Activated CD4-positive, alpha-beta memory T cell treated with anti-CD3 and anti-CD28 coated beads for 36 hours (primary cell): ENCODE measurements around the gene RIIAD1. TPM values are rescaled to one million over a fixed set of nuclear protein-coding genes. Genes with fewer than 3 reads are reported as not detected.
"Not testable (repeated sequence)": the region's sequence is repeated elsewhere in the genome, so short reads cannot be mapped to it uniquely, and the experiment has no call there.

ENCODE experiments used
- CTCF ChIA-PET: fragments of 350-600 bp; sonication (Branson Sonifier 250); formaldehyde crosslinking; loops from one replicate; lab custom pipeline; 2021; ENCODE audit warnings: antibody characterized with exemption, inconsistent platforms; lab: Charles Lee
- POLR2A ChIA-PET: fragments of 350-600 bp; sonication (Branson Sonifier 250); formaldehyde crosslinking; loops from one replicate; lab custom pipeline; 2021; ENCODE audit warnings: antibody characterized with exemption; lab: Charles Lee
- DNase-seq: peaks from one replicate; pipeline ENCODE4 v3.0.0-alpha.2; 2020
- H3K27ac Mint-ChIP-seq: one replicate; pipeline ENCODE4 v1.8.0; 2021; ENCODE audit warnings: mixed read lengths
- H3K27me3 Mint-ChIP-seq: one replicate; pipeline ENCODE4 v1.8.0; 2021; ENCODE audit warnings: mixed read lengths
- H3K36me3 Mint-ChIP-seq: one replicate; pipeline ENCODE4 v1.8.0; 2021; ENCODE audit warnings: mixed read lengths
- H3K4me1 Mint-ChIP-seq: one replicate; pipeline ENCODE4 v1.8.0; 2021; ENCODE audit warnings: low read depth, mixed read lengths
- H3K4me3 Mint-ChIP-seq: one replicate; pipeline ENCODE4 v1.8.0; 2021; ENCODE audit warnings: mild to moderate bottlenecking, mixed read lengths
- H3K9me3 Mint-ChIP-seq: one replicate; pipeline ENCODE4 v1.8.0; 2021; ENCODE audit warnings: mixed read lengths
- intact Hi-C: fragments of 100-400 bp; cut with micrococcal nuclease; formaldehyde crosslinking; loops from one replicate; pipeline ENCODE4 v1.15.1; 2023
- total RNA-seq, 2 experiments: library from RNA; stranded (reverse); gene quantifications; one replicate each; pipeline ENCODE4 v1.2.3, GENCODE V29; 2021

Gene RIIAD1
- total RNA-seq, 2 experiments from 2014 or later, result not detected

DNA sequence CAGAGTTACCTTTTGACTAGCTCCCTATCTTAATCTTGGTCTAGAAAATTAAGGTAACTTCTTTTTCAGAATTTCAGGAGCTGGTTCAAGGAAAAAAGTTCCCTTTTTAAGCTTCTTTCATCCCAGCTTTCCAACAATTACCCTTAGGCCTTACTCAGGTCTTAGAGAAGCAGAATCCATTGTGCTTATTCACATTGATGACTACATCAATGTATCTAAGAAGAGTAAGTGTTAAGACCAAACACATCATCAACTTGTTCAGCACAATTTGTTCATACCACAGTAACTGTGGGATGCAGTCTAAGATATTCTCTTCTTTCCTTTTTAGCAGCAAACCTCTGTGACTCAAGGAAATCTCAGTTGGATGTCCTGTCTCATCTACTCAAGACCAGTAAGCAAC lies 37.9 kb downstream of the RIIAD1 start:
- DNase-seq, result no peak
- no peaks in the 10 kb centered on the region for H3K27me3 Mint-ChIP-seq
- H3K36me3 Mint-ChIP-seq, result peaks cover 26% of the 10 kb centered on the region
- CTCF ChIA-PET, result interaction anchor here (1.1 to 1.5 kb wide), 2 partner anchors 26 to 165 kb away, joined by 3 read pairs; no protein-coding TSS in a partner anchor
- intact Hi-C loops, result no loop called here
- no peak overlapping the region for H3K4me3 Mint-ChIP-seq
- POLR2A ChIA-PET, result no interaction called here
- H3K27ac Mint-ChIP-seq, result no peak overlapping the region
- no peaks in the 10 kb centered on the region for H3K9me3 Mint-ChIP-seq
- H3K4me1 Mint-ChIP-seq, result peaks cover 25% of the 10 kb centered on the region

DNA sequence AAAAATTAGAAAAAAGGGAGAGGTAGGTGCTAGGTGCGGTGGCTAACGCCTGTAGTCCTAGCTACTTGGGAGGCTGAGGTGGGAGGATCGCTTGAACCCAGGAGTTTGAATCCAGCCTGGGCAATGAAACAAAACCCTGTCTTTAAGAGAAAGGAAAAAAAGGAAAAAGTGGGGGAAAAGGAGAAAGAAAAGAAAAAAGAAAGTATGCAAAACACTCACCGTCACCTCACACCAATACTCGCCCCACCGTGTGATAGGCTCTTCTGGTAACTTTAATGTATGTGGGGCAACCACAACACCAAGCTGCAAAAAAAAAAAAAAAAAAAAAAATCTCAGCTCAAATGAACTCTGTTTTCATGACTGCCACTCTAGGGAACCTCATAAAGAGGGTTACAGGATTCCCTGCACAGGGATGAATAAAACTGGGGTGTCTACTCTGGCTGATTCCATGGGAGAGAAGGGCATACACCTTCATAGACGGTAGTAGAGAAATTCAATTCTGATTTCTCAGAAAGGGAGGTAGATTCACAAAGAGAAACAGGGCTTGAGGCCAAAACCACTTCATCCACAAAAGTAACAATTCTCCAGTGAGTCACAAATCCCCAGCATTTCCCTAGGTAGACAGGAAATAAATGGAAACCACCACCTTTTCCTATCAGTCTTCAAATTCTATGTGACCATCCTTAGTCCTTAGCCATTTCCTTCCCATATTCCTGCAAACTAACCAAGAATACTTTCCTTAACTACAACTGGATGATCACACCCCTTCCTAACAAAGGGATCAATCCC lies 39.5 kb downstream of the RIIAD1 start:
- Mint-ChIP-seq H3K4me3 (no peak overlapping the region), H3K36me3 (peaks cover 26% of the 10 kb centered on the region), H3K27ac (peak overlapping the region; percentile 1), H3K27me3 (no peaks in the 10 kb centered on the region), H3K4me1 (peaks cover 27% of the 10 kb centered on the region), H3K9me3 (no peaks in the 10 kb centered on the region)
- DNase-seq, result no peak
- intact Hi-C loops, result loop anchor here (10.0 kb wide), 1 partner anchor 416 kb away; the partner anchor contains the start of gene RFX5
- ChIA-PET CTCF (interaction anchor here (1.1 to 1.5 kb wide), 2 partner anchors 30 to 167 kb away, joined by 3 read pairs; no protein-coding TSS in a partner anchor), POLR2A (no interaction called here)

DNA sequence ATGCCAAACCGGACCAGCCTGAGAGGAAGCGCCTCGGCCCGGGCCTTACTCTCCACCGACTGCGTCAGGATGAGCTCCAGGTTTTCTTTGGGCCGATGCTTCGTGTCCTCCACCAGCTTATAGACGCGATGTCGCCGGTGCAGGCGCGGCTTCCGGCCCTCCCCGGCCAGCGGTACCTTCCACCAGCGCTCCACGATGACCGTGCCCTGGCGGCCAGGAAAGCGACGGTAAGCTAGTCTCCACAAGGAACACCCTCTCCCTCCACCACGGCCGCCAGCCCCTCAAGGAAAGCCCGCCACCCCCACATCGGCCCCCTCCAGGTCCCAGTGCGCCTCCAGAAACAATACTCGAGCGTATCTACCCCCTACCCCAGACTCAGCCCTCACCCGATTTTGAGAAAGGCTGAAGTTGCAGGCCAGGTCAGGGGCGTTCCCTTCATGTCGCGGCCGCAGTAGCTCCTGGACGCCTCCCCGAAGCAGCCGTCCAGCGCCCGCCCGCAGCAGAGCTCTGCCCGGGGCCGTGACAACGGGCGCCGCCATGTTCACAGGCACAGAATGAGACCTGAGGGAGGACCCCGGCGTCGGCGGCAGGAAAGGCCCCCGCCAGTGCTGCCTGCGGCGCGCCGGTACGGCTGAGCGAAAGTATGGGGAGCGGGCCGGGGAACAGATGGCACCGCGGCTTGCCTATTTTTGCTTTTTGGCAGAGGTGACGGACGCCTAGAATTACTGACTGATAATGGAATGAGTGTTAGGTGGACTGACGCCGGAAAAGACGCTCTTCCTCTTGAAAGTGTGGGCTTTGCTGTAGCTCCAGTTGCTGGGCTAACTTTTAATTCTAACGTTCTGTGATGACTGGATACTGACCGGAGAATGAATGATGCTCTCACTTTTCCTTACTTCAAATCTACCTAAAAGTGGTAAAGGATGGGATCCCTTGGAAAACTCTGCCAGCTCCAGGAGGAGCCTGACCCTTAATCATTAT lies 41.9 kb downstream of the RIIAD1 start, which contains the start of gene MRPL9:
MRPL9 (minus strand) TSS at position 556 of the 981 bp plus-strand sequence; CDS start at position 539, 17 bp downstream.
- peak; percentile 93 for DNase-seq
- ChIA-PET CTCF (interaction anchor here (0.8 to 2.0 kb wide), 12 partner anchors 9 to 238 kb away, joined by 3 to 21 read pairs (median 4); partner anchors contain the start of gene C2CD4D), POLR2A (interaction anchor here (0.6 to 2.5 kb wide), 11 partner anchors 11 to 688 kb away, joined by 3 to 21 read pairs (median 5); partner anchors contain the start of genes C2CD4D, S100A11 and TDRKH)
- Mint-ChIP-seq H3K9me3 (no peaks in the 10 kb centered on the region), H3K36me3 (peaks cover 22% of the 10 kb centered on the region), H3K4me3 (peak within 1 kb of the TSS; percentile 78), H3K27me3 (no peaks in the 10 kb centered on the region), H3K27ac (peak within 1 kb of the TSS; percentile 86), H3K4me1 (peaks cover 16% of the 10 kb centered on the region)
- intact Hi-C loops, result loop anchor here (1.0 to 10.0 kb wide), 2 partner anchors 27 to 418 kb away; partner anchors contain the start of genes RFX5 and TDRKH

- DNase-seq, result no peak
- Mint-ChIP-seq H3K27ac (peak overlapping the region; percentile 86), H3K4me3 (peak overlapping the region; percentile 78), H3K36me3 (peaks cover 22% of the 10 kb centered on the region), H3K4me1 (peaks cover 16% of the 10 kb centered on the region), H3K9me3 (no peaks in the 10 kb centered on the region), H3K27me3 (no peaks in the 10 kb centered on the region)
- CTCF ChIA-PET, result interaction anchor here (1.1 to 2.0 kb wide), 6 partner anchors 24 to 238 kb away, joined by 4 to 21 read pairs (median 5); partner anchors contain the start of gene C2CD4D
- POLR2A ChIA-PET, result interaction anchor here (1.4 to 2.5 kb wide), 5 partner anchors 10 to 72 kb away, joined by 5 to 21 read pairs (median 6); partner anchors contain the start of gene TDRKH
- intact Hi-C loops, result loop anchor here (1.0 to 10.0 kb wide), 2 partner anchors 26 to 419 kb away; partner anchors contain the start of genes RFX5 and TDRKH
Observed at GRCh38 chr1:151763990-151764389, 42.7 kb downstream of the RIIAD1 start.

GRCh38 chr1:151768351-151769066 lies 47.2 kb downstream of the RIIAD1 start:
- H3K9me3 Mint-ChIP-seq, H3K4me3 Mint-ChIP-seq, H3K4me1 Mint-ChIP-seq, H3K27ac Mint-ChIP-seq, H3K27me3 Mint-ChIP-seq, DNase-seq, POLR2A ChIA-PET, H3K36me3 Mint-ChIP-seq: not testable (repeated sequence)
- intact Hi-C loops, result loop anchor here (10.0 kb wide), 1 partner anchor 424 kb away; the partner anchor contains the start of gene RFX5
- CTCF ChIA-PET, result interaction anchor here (0.8 to 2.1 kb wide), 2 partner anchors 34 to 64 kb away, joined by 3 to 5 read pairs; no protein-coding TSS in a partner anchor

DNA sequence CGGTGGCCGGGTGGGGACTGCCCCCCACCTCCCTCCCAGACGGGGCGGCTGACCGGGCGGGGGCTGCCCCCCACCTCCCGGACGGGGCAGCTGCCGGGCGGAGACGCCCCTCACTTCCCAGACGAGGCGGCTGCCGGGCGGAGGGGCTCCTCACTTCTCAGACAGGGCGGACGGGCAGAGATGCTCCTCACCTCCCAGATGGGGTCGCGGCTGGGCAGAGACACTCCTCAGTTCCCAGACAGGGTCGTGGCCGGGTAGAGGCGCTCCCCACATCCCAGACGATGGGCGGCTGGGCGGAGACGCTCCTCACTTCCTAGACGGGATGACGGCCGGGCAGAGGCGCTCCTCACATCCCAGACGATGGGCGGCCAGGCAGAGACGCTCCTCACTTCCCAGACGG lies 47.9 kb downstream of the RIIAD1 start:
- intact Hi-C loops, result loop anchor here (10.0 kb wide), 1 partner anchor 424 kb away; the partner anchor contains the start of gene RFX5
- H3K9me3 Mint-ChIP-seq, H3K27ac Mint-ChIP-seq, H3K4me3 Mint-ChIP-seq, H3K36me3 Mint-ChIP-seq, H3K27me3 Mint-ChIP-seq, H3K4me1 Mint-ChIP-seq, CTCF ChIA-PET, DNase-seq, POLR2A ChIA-PET: not testable (repeated sequence)

DNA sequence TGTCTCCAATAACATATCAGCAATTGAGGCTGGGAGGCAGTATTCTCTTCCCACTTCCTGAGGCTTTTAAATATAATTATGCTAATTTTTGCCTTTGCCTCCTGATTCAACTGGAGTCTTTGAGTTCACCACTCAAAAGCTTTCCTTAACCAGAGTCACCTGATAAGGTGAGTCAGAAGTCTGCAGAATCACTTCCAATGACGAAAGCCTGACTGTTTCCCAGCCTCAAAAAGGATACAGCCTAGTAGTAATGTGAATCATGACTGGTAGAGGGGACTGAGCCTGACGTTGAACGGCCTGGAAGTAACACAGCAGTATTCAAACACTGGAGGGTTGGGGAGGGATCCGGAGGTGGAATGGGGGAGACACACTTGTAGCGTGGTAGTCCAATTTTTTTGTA lies 52.4 kb downstream of the RIIAD1 start:
- no peaks in the 10 kb centered on the region for H3K9me3 Mint-ChIP-seq
- H3K27me3 Mint-ChIP-seq, result no peaks in the 10 kb centered on the region
- CTCF ChIA-PET, result interaction anchor here (0.7 to 0.8 kb wide), 2 partner anchors 39 to 578 kb away, joined by 3 read pairs; no protein-coding TSS in a partner anchor
- H3K4me3 Mint-ChIP-seq, result no peak overlapping the region
- peak overlapping the region; percentile 19 for H3K27ac Mint-ChIP-seq
- intact Hi-C loops, result no loop called here
- DNase-seq, result no peak
- POLR2A ChIA-PET, result interaction anchor here (1.4 kb wide), 1 partner anchor 10 kb away, joined by 5 read pairs; the partner anchor contains the start of gene MRPL9
- H3K4me1 Mint-ChIP-seq, result peaks cover 3% of the 10 kb centered on the region
- H3K36me3 Mint-ChIP-seq, result peaks cover 18% of the 10 kb centered on the region

- intact Hi-C loops, result no loop called here
- H3K4me1 Mint-ChIP-seq, result peaks cover 3% of the 10 kb centered on the region
- H3K4me3 Mint-ChIP-seq, result no peak overlapping the region
- no peaks in the 10 kb centered on the region for H3K9me3 Mint-ChIP-seq
- no peak for DNase-seq
- CTCF ChIA-PET, result interaction anchor here (0.7 to 0.8 kb wide), 2 partner anchors 40 to 579 kb away, joined by 3 read pairs; no protein-coding TSS in a partner anchor
- no peaks in the 10 kb centered on the region for H3K27me3 Mint-ChIP-seq
- peaks cover 23% of the 10 kb centered on the region for H3K36me3 Mint-ChIP-seq
- H3K27ac Mint-ChIP-seq, result no peak overlapping the region
- POLR2A ChIA-PET, result interaction anchor here (1.4 kb wide), 1 partner anchor 11 kb away, joined by 5 read pairs; the partner anchor contains the start of gene MRPL9
Observed at GRCh38 chr1:151774256-151774922, 53.1 kb downstream of the RIIAD1 start.

DNA sequence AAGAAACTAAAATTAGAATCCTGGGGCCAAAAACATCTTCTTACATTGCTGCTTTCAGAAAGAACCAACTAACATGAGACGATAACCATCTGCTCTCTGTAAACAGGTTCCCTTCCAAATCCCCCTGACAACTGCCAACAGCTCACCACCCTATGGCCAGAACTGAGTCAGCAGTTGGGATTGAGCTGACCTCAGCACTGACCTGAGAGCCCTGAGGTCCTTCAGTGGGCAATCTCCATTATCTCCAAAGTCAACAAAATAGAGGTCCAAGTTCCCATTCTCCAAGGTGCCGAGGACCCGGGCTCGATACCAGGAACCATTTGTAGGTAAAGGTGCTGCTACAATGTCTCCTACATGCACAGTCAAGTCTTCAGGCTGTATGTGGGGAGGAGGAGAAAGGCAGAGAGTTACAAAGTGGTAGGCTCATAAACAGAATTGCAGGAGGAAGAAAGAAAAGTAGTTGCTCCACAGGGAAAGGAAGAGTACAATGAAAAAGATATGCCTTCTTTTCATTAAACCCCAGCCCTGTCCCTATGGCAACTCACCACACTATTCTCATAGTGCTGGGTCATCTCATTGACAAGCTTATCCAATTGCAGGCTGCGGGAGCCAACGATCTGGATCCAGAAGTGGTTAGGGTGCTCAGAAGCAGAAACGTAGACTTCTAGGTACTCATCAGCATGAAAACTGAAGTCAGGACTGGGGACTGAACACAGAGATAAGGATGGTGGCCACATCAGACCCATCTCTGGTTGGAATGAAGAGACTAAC lies 54.8 kb downstream of the RIIAD1 start:
- ChIA-PET POLR2A (no interaction called here), CTCF (no interaction called here)
- H3K27ac Mint-ChIP-seq, result no peak overlapping the region
- no peaks in the 10 kb centered on the region for H3K9me3 Mint-ChIP-seq
- intact Hi-C loops, result no loop called here
- DNase-seq, result no peak
- H3K36me3 Mint-ChIP-seq, result peaks cover 23% of the 10 kb centered on the region
- no peak overlapping the region for H3K4me3 Mint-ChIP-seq
- no peaks in the 10 kb centered on the region for H3K27me3 Mint-ChIP-seq
- H3K4me1 Mint-ChIP-seq, result peaks cover 3% of the 10 kb centered on the region

DNA sequence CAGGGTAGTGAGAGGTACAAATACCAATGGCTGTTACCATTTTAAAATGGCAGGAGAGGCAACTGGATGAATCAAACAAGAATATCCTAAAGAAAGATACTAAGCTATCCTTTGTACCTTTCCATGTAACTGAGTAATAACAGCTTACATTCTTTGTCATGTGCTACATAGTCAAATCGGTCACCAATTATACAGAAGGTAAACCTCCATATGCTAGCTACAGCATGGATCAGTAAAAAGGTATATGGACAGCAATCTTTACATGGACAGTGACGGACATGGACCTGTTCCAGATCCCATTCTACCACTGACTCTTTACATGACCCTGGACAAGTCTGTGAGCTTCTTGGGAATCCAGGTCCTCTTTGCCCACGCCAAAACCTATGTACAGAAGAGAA lies 55.3 kb downstream of the RIIAD1 start:
- DNase-seq, result no peak
- ChIA-PET POLR2A (no interaction called here), CTCF (interaction anchor here (1.2 kb wide), 1 partner anchor 60 kb away, joined by 3 read pairs; no protein-coding TSS in a partner anchor)
- Mint-ChIP-seq H3K27ac (no peak overlapping the region), H3K4me1 (peaks cover 3% of the 10 kb centered on the region), H3K4me3 (no peak overlapping the region), H3K9me3 (no peaks in the 10 kb centered on the region), H3K36me3 (peaks cover 26% of the 10 kb centered on the region), H3K27me3 (no peaks in the 10 kb centered on the region)
- intact Hi-C loops, result no loop called here
